ENCODE results near the gene WDFY4. TPM values are rescaled to one million over a fixed set of nuclear protein-coding genes. Genes with fewer than 3 reads are reported as not detected.
A peak's percentile ranks its signal among the peaks of the same experiment; 100 is the strongest.

WDFY4 gene
- total and polyA plus RNA-seq, 9 of the 15 experiments (the other 6 are each of a cell fraction or from before 2014, with no cell fraction given) = 0.01 to 0.02 (median 0.01) TPM; not detected in 6

- no peak for TF ChIP-seq NR0B1 (IDR thresholded peaks at IDR 0.05; ENCODE audit: partially characterized antibody)
- TF ChIP-seq MECOM (CRISPR knock-in tag; IDR thresholded peaks at IDR 0.05) = no peak
- TF ChIP-seq ZNF830 (CRISPR knock-in tag; IDR thresholded peaks at IDR 0.05) = no peak
- no peak for TF ChIP-seq ZNF121 (CRISPR knock-in tag; conservative IDR thresholded peaks at IDR 0.05)
- peak; percentile 43 for TF ChIP-seq FUS (optimal IDR thresholded peaks at IDR 0.05; ENCODE audit: low read depth, low read length)
- TF ChIP-seq ZNF324 (CRISPR knock-in tag; IDR thresholded peaks at IDR 0.05) = no peak
- no peak for TF ChIP-seq ZBTB9 (CRISPR knock-in tag; IDR thresholded peaks at IDR 0.05)
- TF ChIP-seq ZNF785 (CRISPR knock-in tag; IDR thresholded peaks at IDR 0.05) = no peak
- peak; percentile 71 to 97 for TF ChIP-seq E2F6 (IDR thresholded peaks at IDR 0.05; ENCODE audit: borderline replicate concordance in 1 of 2, extremely low read depth in 1 of 2, insufficient read depth in 1 of 2, insufficient read length in 1 of 2, low read depth in 1 of 2, low read length in 1 of 2, poor library complexity in 1 of 2, severe bottlenecking in 1 of 2)
- TF ChIP-seq ZC3H8 (IDR thresholded peaks at IDR 0.05) = no peak
- peak; percentile 68 for TF ChIP-seq ZBTB40 (IDR thresholded peaks at IDR 0.05)
- no peak for TF ChIP-seq ZBTB40 (CRISPR knock-in tag; IDR thresholded peaks at IDR 0.05)
- TF ChIP-seq TARDBP (IDR thresholded peaks at IDR 0.05) = peak; percentile 89; the same call in 1 of the 2 replicates
These were observed 28.3 kb upstream of the WDFY4 start (continued) for GRCh38 chr10:48656241-48656913.
